H1 (cell line): ENCODE results near the gene PSD. TPM values are rescaled to one million over a fixed set of nuclear protein-coding genes. Genes with fewer than 3 reads are reported as not detected.

Experiments used
- CTCF ChIA-PET: fragments of 300-600 bp; sonication (Branson Sonifier 250); formaldehyde crosslinking; loops from one replicate; lab custom pipeline; 2021; ENCODE audit not compliant: partially characterized antibody; lab: Charles Lee
- POLR2A ChIA-PET: fragments of 300-600 bp; sonication (Branson Sonifier 250); formaldehyde crosslinking; loops from one replicate; lab custom pipeline; 2021; ENCODE audit warnings: inconsistent platforms; ENCODE audit not compliant: partially characterized antibody; lab: Charles Lee
- DNase-seq, 2 experiments: peaks; one replicate each; pipeline versions ENCODE4 v3.0.0 to v3.0.0-alpha.2; 2010 to 2022; ENCODE audit warnings: low spot score in 2 of 2, low read depth in 1 of 2, mixed read lengths in 1 of 2
- FAIRE-seq: peaks from 2 replicates; lab custom pipeline; 2011; peaks lifted over from hg19 to GRCh38; lab: Jason Lieb, UNC
- H2AFZ ChIP-seq: 2 replicates; pipeline ENCODE4 v1.8.1; 2012; ENCODE audit warnings: low read length, inconsistent platforms
- H2AK5ac ChIP-seq: 2 replicates; pipeline ENCODE4 v1.6.1; 2013; ENCODE audit warnings: low read depth, low read length
- H2BK120ac ChIP-seq: replicated peaks from 2 replicates; pipeline ENCODE3; 2013; ENCODE audit warnings: low read depth, low read length, inconsistent platforms
- H2BK12ac ChIP-seq: 2 replicates; pipeline ENCODE4 v1.6.1; 2013; ENCODE audit warnings: low read depth, low read length
- H2BK15ac ChIP-seq: 2 replicates; pipeline ENCODE4 v1.6.1; 2013; ENCODE audit warnings: low read length
- H2BK20ac ChIP-seq: 2 replicates; pipeline ENCODE4 v1.6.1; 2013; ENCODE audit warnings: low read length
- H2BK5ac ChIP-seq: 2 replicates; pipeline ENCODE4 v1.6.1; 2013; ENCODE audit warnings: low read depth, low read length
- H3K14ac ChIP-seq: 2 replicates; pipeline ENCODE4 v1.6.1; 2013; ENCODE audit warnings: inconsistent platforms; ENCODE audit not compliant: insufficient read length
- H3K18ac ChIP-seq: 2 replicates; pipeline ENCODE4 v1.6.1; 2013; ENCODE audit warnings: low read length; ENCODE audit errors: extremely low read depth
- H3K23ac ChIP-seq: 2 replicates; pipeline ENCODE4 v1.6.1; 2013; ENCODE audit warnings: inconsistent platforms; ENCODE audit not compliant: insufficient read length
- H3K23me2 ChIP-seq: 2 replicates; pipeline ENCODE4 v1.6.1; 2013; ENCODE audit warnings: low read depth, low read length
- H3K27ac ChIP-seq: 2 replicates; pipeline ENCODE4 v1.6.1; 2011; ENCODE audit warnings: low read depth, low read length, inconsistent platforms
- H3K27me3 ChIP-seq, 4 experiments: replicated peaks in 1 of 4; 1 replicate in 1 of 4; 2 replicates in 3 of 4; pipeline versions ENCODE4 v1.6.1 to v1.8.1; 2011 to 2013; ENCODE audit warnings: low read length in 3 of 4, mild to moderate bottlenecking in 3 of 4, inconsistent platforms in 2 of 4, mixed read lengths in 2 of 4, moderate library complexity in 1 of 4; ENCODE audit not compliant: control insufficient read depth in 3 of 4, insufficient read depth in 3 of 4; ENCODE audit errors: extremely low read depth in 1 of 4
- H3K36me3 ChIP-seq, 4 experiments: 2 replicates each; pipeline versions ENCODE4 v1.6.1 to v1.8.1; 2011 to 2013; ENCODE audit warnings: mild to moderate bottlenecking in 4 of 4, low read length in 3 of 4, moderate library complexity in 2 of 4, control low read depth in 1 of 4, inconsistent platforms in 1 of 4; ENCODE audit not compliant: insufficient read depth in 4 of 4, control insufficient read depth in 2 of 4
- H3K4ac ChIP-seq: replicated peaks from 2 replicates; pipeline ENCODE3; 2013; ENCODE audit warnings: low read length, low read depth, mixed read lengths, inconsistent platforms; ENCODE audit not compliant: insufficient read length
- H3K4me1 ChIP-seq, 4 experiments: replicated peaks in 1 of 4; 1 replicate in 1 of 4; 2 replicates in 3 of 4; pipeline versions ENCODE4 v1.6.1 to v1.8.1; 2011 to 2013; ENCODE audit warnings: low read length in 3 of 4, inconsistent platforms in 2 of 4, mixed read lengths in 1 of 4; ENCODE audit not compliant: insufficient read depth in 4 of 4, control insufficient read depth in 3 of 4
- H3K4me2 ChIP-seq, 2 experiments: 2 replicates each; pipeline versions ENCODE4 v1.6.1 to v1.8.1; 2011 to 2013; ENCODE audit warnings: low read depth in 2 of 2, low read length in 2 of 2, control low read depth in 1 of 2, inconsistent platforms in 1 of 2, mild to moderate bottlenecking in 1 of 2; ENCODE audit not compliant: insufficient read depth in 1 of 2
- H3K4me3 ChIP-seq, 4 experiments: fragments of 200-600, 300-600 bp in 1 of 4; sonication (generic), shearing (Covaris generic), sonication (Bioruptor Twin) in 1 of 4; 2 replicates each; pipeline versions ENCODE4 v1.5.1 to v1.8.1; 2011 to 2016; ENCODE audit warnings: low read length in 4 of 4, low read depth in 3 of 4, control low read depth in 2 of 4, inconsistent platforms in 2 of 4, mild to moderate bottlenecking in 2 of 4, mixed read lengths in 1 of 4, moderate library complexity in 1 of 4; ENCODE audit not compliant: insufficient read depth in 2 of 4; ENCODE audit errors: extremely low read depth in 1 of 4
- H3K56ac ChIP-seq: replicated peaks from 2 replicates; pipeline ENCODE3; 2013; ENCODE audit warnings: low read depth, mild to moderate bottlenecking, mixed read lengths, low read length, inconsistent platforms; ENCODE audit not compliant: insufficient read length
- H3K79me1 ChIP-seq: 2 replicates; pipeline ENCODE4 v1.6.1; 2013; ENCODE audit warnings: low read depth, low read length, control low read depth
- H3K79me2 ChIP-seq, 2 experiments: 2 replicates each; pipeline versions ENCODE4 v1.6.1 to v1.8.1; 2012 to 2013; ENCODE audit warnings: low read length in 2 of 2, mild to moderate bottlenecking in 2 of 2, inconsistent platforms in 1 of 2; ENCODE audit not compliant: insufficient read depth in 2 of 2, control insufficient read depth in 1 of 2
- H3K9ac ChIP-seq, 4 experiments: replicated peaks in 1 of 4; 1 replicate in 1 of 4; 2 replicates in 3 of 4; pipeline versions ENCODE4 v1.6.1 to v1.8.1; 2011 to 2013; ENCODE audit warnings: low read depth in 3 of 4, low read length in 3 of 4, control low read depth in 2 of 4, mild to moderate bottlenecking in 2 of 4, moderate library complexity in 2 of 4, inconsistent platforms in 1 of 4; ENCODE audit errors: extremely low read depth in 1 of 4
- H3K9me3 ChIP-seq, 2 experiments: 2 replicates each; pipeline versions ENCODE4 v1.6.1 to v1.8.1; 2012 to 2013; ENCODE audit warnings: mild to moderate bottlenecking in 2 of 2, moderate library complexity in 2 of 2, control low read depth in 1 of 2, inconsistent platforms in 1 of 2, low read depth in 1 of 2, low read length in 1 of 2, mixed read lengths in 1 of 2; ENCODE audit not compliant: insufficient read depth in 2 of 2
- H4K20me1 ChIP-seq, 2 experiments: replicated peaks in 1 of 2; 2 replicates each; pipeline versions ENCODE3 to v1.8.1; 2011 to 2013; ENCODE audit warnings: inconsistent platforms in 2 of 2, low read length in 2 of 2, mild to moderate bottlenecking in 1 of 2; ENCODE audit not compliant: insufficient read depth in 2 of 2, control insufficient read depth in 1 of 2
- H4K5ac ChIP-seq: 2 replicates; pipeline ENCODE4 v1.6.1; 2013; ENCODE audit warnings: low read length, low read depth, mixed read lengths, inconsistent platforms; ENCODE audit not compliant: insufficient read length
- H4K8ac ChIP-seq: 2 replicates; pipeline ENCODE4 v1.8.0; 2013; ENCODE audit warnings: mild to moderate bottlenecking, moderate library complexity, low read length, inconsistent platforms; ENCODE audit not compliant: insufficient read depth; ENCODE audit errors: extremely low read depth
- H4K91ac ChIP-seq: replicated peaks from 2 replicates; pipeline ENCODE3; 2013; ENCODE audit warnings: low read length, mixed read lengths, inconsistent platforms; ENCODE audit not compliant: insufficient read length
- ASH2L ChIP-seq: fragments of 200-600, 300-600 bp; sonication (generic); IDR thresholded peaks from one replicate; pipeline ENCODE4 v1.7.1; 2017; ENCODE audit warnings: low read length
- BACH1 ChIP-seq: IDR thresholded peaks from 2 replicates; pipeline ENCODE4 v1.6.1; 2012; ENCODE audit warnings: low read length, improper control_type of control experiment
- CHD2 ChIP-seq: IDR thresholded peaks from 2 replicates; pipeline ENCODE4 v1.6.1; 2012; ENCODE audit warnings: low read length, improper control_type of control experiment
- GABPA ChIP-seq: IDR thresholded peaks from 2 replicates; pipeline ENCODE4 v1.6.1; 2011; ENCODE audit warnings: mild to moderate bottlenecking, low read length, moderate library complexity, borderline replicate concordance; ENCODE audit not compliant: insufficient read depth
- HDAC2 ChIP-seq, 2 experiments: fragments of 300-600 bp in 1 of 2; sonication (generic) in 1 of 2; IDR thresholded peaks; 2 replicates each; pipeline ENCODE4 v1.6.1; 2011 to 2012; ENCODE audit warnings: low read depth in 2 of 2, low read length in 2 of 2, mild to moderate bottlenecking in 2 of 2, moderate library complexity in 2 of 2, borderline replicate concordance in 1 of 2, inconsistent platforms in 1 of 2
- KDM1A ChIP-seq: fragments of 200-600, 300-600 bp; sonication (generic); IDR thresholded peaks from 2 replicates; pipeline ENCODE4 v1.7.1; 2016; ENCODE audit warnings: mild to moderate bottlenecking, low read length, borderline replicate concordance
- POLR2A ChIP-seq, 2 experiments: IDR thresholded peaks; 1 replicate in 1 of 2; 2 replicates in 1 of 2; pipeline ENCODE4 v1.6.1; 2011; ENCODE audit warnings: low read depth in 2 of 2, low read length in 2 of 2, mild to moderate bottlenecking in 2 of 2; ENCODE audit errors: control extremely low read depth in 1 of 2
- TCF12 ChIP-seq: IDR thresholded peaks from 2 replicates; pipeline ENCODE4 v1.6.1; 2011; ENCODE audit warnings: low read depth, mild to moderate bottlenecking, low read length
- YY1 ChIP-seq: IDR thresholded peaks from 2 replicates; pipeline ENCODE4 v1.6.1; 2011; ENCODE audit warnings: low read depth, mild to moderate bottlenecking, low read length
- WGBS, 2 experiments: shearing (Covaris generic) in 1 of 2; methylation state at CpG; one replicate each; pipeline versions ENCODE4 v1.1.6 to v1.1.7; 2013 to 2015; ENCODE audit warnings: low lambda C conversion rate in 2 of 2, mixed read lengths in 2 of 2, inconsistent platforms in 1 of 2, low coverage in 1 of 2, missing lambda C conversion rate in 1 of 2; ENCODE audit not compliant: insufficient replicate concordance in 2 of 2, insufficient coverage in 1 of 2, insufficient read length in 1 of 2; ENCODE audit errors: extremely low coverage in 1 of 2, missing lambda C conversion rate in 1 of 2; 5-methylcytosine and 5-hydroxymethylcytosine counted together
- polyA plus RNA-seq, 7 experiments: library from polyadenylated mRNA; depleted of rRNA in 3 of 7; stranded (reverse) in 5 of 7; unstranded in 2 of 7; fragments of >200 nt in 5 of 7; fragments of 200-250 nt in 2 of 7; gene quantifications; 1 replicate in 5 of 7; 2 replicates in 1 of 7; 4 replicates in 1 of 7; pipeline versions ENCODE4 v1.2.1 to v1.2.3, GENCODE V29; 2011 to 2013; ENCODE audit warnings: missing spikeins in 2 of 7, mixed read lengths in 2 of 7
- total RNA-seq: library from RNA; stranded (reverse); fragmentation: NEBNext Ultra II Directional; extraction: Animal tissue kit (Norgen Biotek cat#: 25700); gene quantifications from 2 replicates; pipeline ENCODE4 v1.2.1, GENCODE V29; 2021
- TF ChIP-seq, protein P1 (sequence below): IDR thresholded peaks from 2 replicates; pipeline ENCODE4 v1.6.1; 2012; ENCODE audit warnings: inconsistent platforms

The PSD gene
- total and polyA plus RNA-seq, 2 of the 8 experiments (the other 6 are each of a cell fraction or from before 2014, with no cell fraction given), result 5.4 to 6.0 TPM

DNA sequence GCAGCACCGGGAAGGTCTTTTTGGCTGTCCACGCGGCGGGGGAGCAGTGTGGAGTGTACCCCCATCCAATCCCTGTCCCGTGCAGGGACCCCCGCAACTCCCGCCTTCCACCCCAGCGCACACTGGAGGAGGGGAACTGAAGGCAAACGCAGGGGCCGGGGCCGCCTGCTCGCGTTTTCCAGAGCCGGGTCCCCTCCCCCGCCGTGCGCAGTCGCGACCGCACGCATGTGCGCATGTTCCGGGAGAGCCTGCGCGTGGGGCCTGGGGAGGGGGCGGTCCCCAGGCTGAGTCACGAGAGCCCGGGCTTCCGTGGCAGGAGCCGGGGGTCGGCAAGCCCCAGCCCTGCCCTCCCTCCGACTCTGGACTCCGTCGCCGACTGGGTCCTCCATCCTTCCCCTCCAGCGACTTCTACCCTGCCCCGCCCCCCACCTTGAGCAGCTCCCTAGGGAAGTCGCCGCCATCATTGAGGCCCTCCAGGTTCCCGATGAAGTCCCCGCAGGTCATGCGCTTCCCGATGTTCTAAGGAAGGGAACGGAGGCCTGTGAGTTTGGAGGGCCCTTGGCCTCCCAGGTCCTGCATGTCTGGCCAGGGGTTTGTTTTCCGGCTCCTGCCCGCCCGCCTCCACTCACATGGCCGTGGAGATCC lies 8.0 kb downstream of the PSD start:
- Histone ChIP-seq H3K9me3 (no peaks in the 10 kb centered on the region), H3K9ac (peak overlapping the region in 3 of 4 experiments; percentile 7 to 25 (median 8); a peak in 4 of 7 replicates), H3K18ac (peak overlapping the region; percentile 98), H3K36me3 (no peaks in the 10 kb centered on the region), H2BK5ac (peak overlapping the region; percentile 60; the same call in 1 of the 2 replicates), H4K20me1 (peaks cover 0 to 3% of the 10 kb centered on the region in 2 experiments), H3K56ac (no peak overlapping the region), H3K4ac (no peak overlapping the region), H3K79me2 (no peaks in the 10 kb centered on the region), H3K79me1 (no peaks in the 10 kb centered on the region), H2BK12ac (peak overlapping the region; percentile 82; the same call in 1 of the 2 replicates), H3K27ac (no peak overlapping the region), H2BK120ac (no peak overlapping the region), H2AFZ (peak overlapping the region; percentile 47; the same call in 1 of the 2 replicates), H4K5ac (peak overlapping the region; percentile 24), H2AK5ac (no peak overlapping the region; the same call in 1 of the 2 replicates), H2BK20ac (no peak overlapping the region), H2BK15ac (peak overlapping the region; percentile 84), H3K23me2 (peaks cover 26% of the 10 kb centered on the region), H3K27me3 (peaks cover 17 to 52% (median 50%) of the 10 kb centered on the region in 4 experiments), H3K4me1 (peaks cover 9 to 31% (median 22%) of the 10 kb centered on the region in 4 experiments), H4K8ac (peak overlapping the region; percentile 95), H3K14ac (no peak overlapping the region), H4K91ac (peak overlapping the region; percentile 31), H3K4me3 (peak overlapping the region; percentile 39 to 70 (median 52)), H3K23ac (no peak overlapping the region), H3K4me2 (peak overlapping the region; percentile 70 to 88)
- DNase-seq, result peak in 1 of 2 experiments; percentile 70
- POLR2A ChIA-PET, result interaction anchor here (0.9 to 4.9 kb wide), 12 partner anchors 8 to 177 kb away, joined by 3 to 51 read pairs (median 8); partner anchors contain the start of genes C10orf95, CUEDC2, FBXL15 and NFKB2
- CTCF ChIA-PET, result interaction anchor here (0.5 to 10.1 kb wide), 15 partner anchors 7 to 1348 kb away, joined by 3 to 205 read pairs (median 4); partner anchors contain the start of genes CUEDC2, NFKB2 and PSD
- WGBS, 2 experiments, result 16% methylated on average over 22 of the region's 48 CpGs; no CpG with 5 or more reads in 1 of the 2 experiments
- no peak for FAIRE-seq
- TF ChIP-seq, protein P1, sequence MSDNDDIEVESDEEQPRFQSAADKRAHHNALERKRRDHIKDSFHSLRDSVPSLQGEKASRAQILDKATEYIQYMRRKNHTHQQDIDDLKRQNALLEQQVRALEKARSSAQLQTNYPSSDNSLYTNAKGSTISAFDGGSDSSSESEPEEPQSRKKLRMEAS, result peak; percentile 34; the same call in 1 of the 2 replicates
- TF ChIP-seq ASH2L, result peak; percentile 62
- peak; percentile 51; the same call in 1 of the 2 replicates for TF ChIP-seq KDM1A
- no peak for TF ChIP-seq TCF12
- no peak for TF ChIP-seq POLR2A (IDR thresholded peaks at IDR 0.05; ENCODE audit: control extremely low read depth in 1 of 2, low read depth in 2 of 2, low read length in 2 of 2)
- TF ChIP-seq HDAC2 (IDR thresholded peaks at IDR 0.05; ENCODE audit: borderline replicate concordance in 1 of 2, low read depth in 2 of 2, low read length in 2 of 2), result 0 out of 4 replicates have a peak, but pooled peaks of 1 of the 2 experiments have one; percentile 11
- TF ChIP-seq GABPA, result 0 out of 2 replicates have a peak, but pooled peaks have one; percentile 30
- TF ChIP-seq BACH1, result peak; percentile 42
- TF ChIP-seq CHD2, result peak; percentile 36; the same call in 1 of the 2 replicates
- peak; percentile 70; the same call in 1 of the 2 replicates for TF ChIP-seq YY1
